Measurements from ENCODE around the gene PCED1B. TPM values are rescaled to one million over a fixed set of nuclear protein-coding genes. Genes with fewer than 3 reads are reported as not detected.

Gene PCED1B
- total RNA-seq, 1 experiment from 2014 or later: 0.86 TPM

GRCh38 chr12:47121146-47121545, 41.7 kb downstream of the PCED1B start (continued):
- TF ChIP-seq EZH2 (IDR thresholded peaks at IDR 0.05): no peak

GRCh38 chr12:47122602-47123001, 43.2 kb downstream of the PCED1B start:
- RAD21 ChIA-PET (ENCODE audit: low non-redundant PET in 1 of 2, low total read pairs in 2 of 2, uncharacterized antibody in 2 of 2, unreplicated experiment in 2 of 2): no interaction called here
- intact Hi-C loops (cut with micrococcal nuclease): no loop called here

GRCh38 chr12:47123730-47124129, 44.3 kb downstream of the PCED1B start:
- Histone ChIP-seq H2AFZ (ENCODE audit: low read depth, low read length, poor library complexity, severe bottlenecking) (no peak overlapping the region), H4K20me1 (ENCODE audit: insufficient read depth) (no peaks in the 10 kb centered on the region), H3K4me1 (ENCODE audit: control insufficient read depth in 1 of 2, insufficient read depth in 2 of 2, low read length in 2 of 2) (no peaks in the 10 kb centered on the region), H3K4me3 (replicated peaks in 1 of 2; ENCODE audit: low read depth in 1 of 2, low read length in 2 of 2) (no peak overlapping the region), H3K27me3 (ENCODE audit: insufficient read depth, low read length) (no peaks in the 10 kb centered on the region), H3K9me2 (ENCODE audit: insufficient read depth) (no peaks in the 10 kb centered on the region), H3K36me3 (ENCODE audit: control insufficient read depth in 1 of 2, insufficient read depth in 2 of 2, low read length in 2 of 2) (no peaks in the 10 kb centered on the region), H3K9ac (ENCODE audit: low read length) (no peak overlapping the region), H3K79me2 (ENCODE audit: insufficient read depth, low read length) (no peaks in the 10 kb centered on the region), H3K4me2 (ENCODE audit: low read length) (no peak overlapping the region), H3K9me3 (ENCODE audit: control insufficient read depth in 1 of 2, insufficient read depth in 1 of 2, low read depth in 1 of 2, low read length in 2 of 2) (no peaks in the 10 kb centered on the region), H3K27ac (ENCODE audit: low read depth, low read length) (no peak overlapping the region)
- POLR2A ChIA-PET: no interaction called here
- intact Hi-C loops (cut with micrococcal nuclease): no loop called here
- CTCF ChIA-PET: no interaction called here
- DNase-seq (ENCODE audit: low read depth, low spot score) (no peak), ATAC-seq (no peak)
- TF ChIP-seq POLR2A (IDR thresholded peaks at IDR 0.05; ENCODE audit: borderline replicate concordance, extremely low read depth, insufficient read depth, insufficient read length) (no peak), SIN3A (IDR thresholded peaks at IDR 0.05; ENCODE audit: low read depth) (no peak), MAX (IDR thresholded peaks at IDR 0.05) (no peak), CBX3 (IDR thresholded peaks at IDR 0.05; ENCODE audit: low read depth) (no peak), YY1 (IDR thresholded peaks at IDR 0.05; ENCODE audit: extremely low read depth, insufficient replicate concordance, low read depth, low read length) (no peak), REST (IDR thresholded peaks at IDR 0.05; ENCODE audit: low read depth) (no peak), POLR2AphosphoS5 (IDR thresholded peaks at IDR 0.05; ENCODE audit: low read depth, low read length) (no peak), JUND (IDR thresholded peaks at IDR 0.05) (no peak), SRF (IDR thresholded peaks at IDR 0.05; ENCODE audit: low read depth) (no peak), TCF7L2 (IDR thresholded peaks at IDR 0.05; ENCODE audit: borderline replicate concordance, extremely low read depth, insufficient read depth, insufficient read length) (no peak), EZH2phosphoT487 (IDR thresholded peaks at IDR 0.05; ENCODE audit: borderline replicate concordance) (no peak), EGR1 (IDR thresholded peaks at IDR 0.05; ENCODE audit: low read depth) (no peak)
- TF ChIP-seq, protein P1, sequence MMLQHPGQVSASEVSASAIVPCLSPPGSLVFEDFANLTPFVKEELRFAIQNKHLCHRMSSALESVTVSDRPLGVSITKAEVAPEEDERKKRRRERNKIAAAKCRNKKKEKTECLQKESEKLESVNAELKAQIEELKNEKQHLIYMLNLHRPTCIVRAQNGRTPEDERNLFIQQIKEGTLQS (IDR thresholded peaks at IDR 0.05): no peak
- RAD21 ChIA-PET (ENCODE audit: low non-redundant PET in 1 of 2, low total read pairs in 2 of 2, uncharacterized antibody in 2 of 2, unreplicated experiment in 2 of 2): no interaction called here
- BruUV-seq (replicated peaks): no TSS peak

More at GRCh38 chr12:47122602-47123001, 43.2 kb downstream of the PCED1B start:
- H3K27ac ChIP-seq (ENCODE audit: low read depth, low read length): no peak overlapping the region
- H3K9ac ChIP-seq (ENCODE audit: low read length): no peak overlapping the region
- CTCF ChIA-PET: no interaction called here
- no peaks in the 10 kb centered on the region for H3K79me2 ChIP-seq (ENCODE audit: insufficient read depth, low read length)
- no peaks in the 10 kb centered on the region for H3K27me3 ChIP-seq (ENCODE audit: insufficient read depth, low read length)
- H3K4me2 ChIP-seq (ENCODE audit: low read length): no peak overlapping the region
- H3K4me1 ChIP-seq (ENCODE audit: control insufficient read depth in 1 of 2, insufficient read depth in 2 of 2, low read length in 2 of 2): no peaks in the 10 kb centered on the region
- no TSS peak for BruUV-seq (replicated peaks)
- H3K9me2 ChIP-seq (ENCODE audit: insufficient read depth): no peaks in the 10 kb centered on the region
- TF ChIP-seq CEBPB (IDR thresholded peaks at IDR 0.05; ENCODE audit: low read depth) (no peak), EZH2 (IDR thresholded peaks at IDR 0.05) (no peak), POLR2A (IDR thresholded peaks at IDR 0.05; ENCODE audit: borderline replicate concordance, extremely low read depth, insufficient read depth, insufficient read length) (no peak), FOSL1 (IDR thresholded peaks at IDR 0.05; ENCODE audit: low read depth) (no peak)
- H3K9me3 ChIP-seq (ENCODE audit: control insufficient read depth in 1 of 2, insufficient read depth in 1 of 2, low read depth in 1 of 2, low read length in 2 of 2): no peaks in the 10 kb centered on the region
- no peaks in the 10 kb centered on the region for H3K36me3 ChIP-seq (ENCODE audit: control insufficient read depth in 1 of 2, insufficient read depth in 2 of 2, low read length in 2 of 2)
- H2AFZ ChIP-seq (ENCODE audit: low read depth, low read length, poor library complexity, severe bottlenecking): no peak overlapping the region
- ATAC-seq (no peak), DNase-seq (ENCODE audit: low read depth, low spot score) (no peak)
- H4K20me1 ChIP-seq (ENCODE audit: insufficient read depth): no peaks in the 10 kb centered on the region
- no peak overlapping the region for H3K4me3 ChIP-seq (replicated peaks in 1 of 2; ENCODE audit: low read depth in 1 of 2, low read length in 2 of 2)
- POLR2A ChIA-PET: no interaction called here

Data from HCT116 (cell line).